Umbilical cord (tissue), 2 donors: Measurements from ENCODE around the gene TIMMDC1. TPM values are rescaled to one million over a fixed set of nuclear protein-coding genes. Genes with fewer than 3 reads are reported as not detected.

Experiments used
- DNase-seq: peaks from one replicate; pipeline ENCODE4 v3.0.0-alpha.2; 2015; ENCODE audit warnings: low spot score
- total RNA-seq: library from RNA; depleted of rRNA; stranded (reverse); fragments of >200 nt; gene quantifications from one replicate; pipeline ENCODE4 v1.2.3, GENCODE V29; 2014; ENCODE audit warnings: low replicate concordance; ENCODE audit not compliant: insufficient read depth

Gene TIMMDC1, protein sequence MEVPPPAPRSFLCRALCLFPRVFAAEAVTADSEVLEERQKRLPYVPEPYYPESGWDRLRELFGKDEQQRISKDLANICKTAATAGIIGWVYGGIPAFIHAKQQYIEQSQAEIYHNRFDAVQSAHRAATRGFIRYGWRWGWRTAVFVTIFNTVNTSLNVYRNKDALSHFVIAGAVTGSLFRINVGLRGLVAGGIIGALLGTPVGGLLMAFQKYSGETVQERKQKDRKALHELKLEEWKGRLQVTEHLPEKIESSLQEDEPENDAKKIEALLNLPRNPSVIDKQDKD
- total RNA-seq: 27.2 TPM

GRCh38 chr3:119498186-119499011, at the start of gene TIMMDC1:
Gene TIMMDC1 (plus strand): TSS chr3:119498547. CDS start chr3:119498734, 187 bp downstream.
- DNase-seq: peak; percentile 99

DNA sequence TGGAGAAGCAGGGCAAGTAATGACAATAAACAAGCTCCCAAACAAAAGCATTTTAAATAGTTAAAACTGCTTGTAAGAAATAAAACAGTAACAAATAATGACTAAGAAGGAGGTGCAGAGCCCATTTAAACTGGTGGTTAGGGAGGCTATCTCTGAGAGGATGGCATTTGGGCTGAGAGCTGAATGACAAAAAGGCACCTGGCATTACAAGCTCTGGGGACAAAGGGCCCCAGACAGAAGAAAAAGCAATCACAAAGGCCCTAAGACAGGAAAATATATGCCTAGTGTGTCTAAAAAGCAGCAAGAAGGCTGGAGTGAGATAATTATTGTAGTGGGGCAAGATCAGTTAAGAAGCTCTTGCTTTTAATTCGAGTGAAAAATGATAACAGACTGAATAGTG, 44.5 kb upstream of the TIMMDC1 start:
- DNase-seq: no peak

GRCh38 chr3:119456469-119456868, 41.9 kb upstream of the TIMMDC1 start:
- DNase-seq: no peak

DNA sequence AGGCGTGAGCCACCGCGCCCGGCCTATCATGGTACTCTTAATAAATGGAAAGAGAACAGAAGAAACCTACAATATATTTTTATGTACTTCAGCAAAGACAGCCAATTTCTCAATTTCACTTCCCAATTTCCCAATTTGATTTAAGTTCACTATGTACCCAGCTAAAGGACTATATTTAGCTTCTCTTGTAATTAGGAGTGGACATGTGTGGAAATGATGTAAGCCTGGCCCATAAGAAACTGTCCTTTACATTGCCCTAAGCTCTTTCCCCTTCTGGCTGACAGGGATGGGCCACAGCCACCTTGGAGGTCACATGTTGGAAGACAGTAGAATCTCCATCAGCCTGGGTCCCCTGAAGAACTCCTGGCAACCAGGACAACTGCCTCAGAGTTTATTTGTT, 41.1 kb upstream of the TIMMDC1 start:
- no peak for DNase-seq

GRCh38 chr3:119463171-119464169, 34.9 kb upstream of the TIMMDC1 start, which contains the start of gene TMEM39A:
Gene TMEM39A (minus strand): TSS chr3:119463615. CDS start chr3:119462074, 1,541 bp downstream.
- peak; percentile 100 for DNase-seq

GRCh38 chr3:119468041-119468440, 30.3 kb upstream of the TIMMDC1 start:
- DNase-seq: no peak

DNA sequence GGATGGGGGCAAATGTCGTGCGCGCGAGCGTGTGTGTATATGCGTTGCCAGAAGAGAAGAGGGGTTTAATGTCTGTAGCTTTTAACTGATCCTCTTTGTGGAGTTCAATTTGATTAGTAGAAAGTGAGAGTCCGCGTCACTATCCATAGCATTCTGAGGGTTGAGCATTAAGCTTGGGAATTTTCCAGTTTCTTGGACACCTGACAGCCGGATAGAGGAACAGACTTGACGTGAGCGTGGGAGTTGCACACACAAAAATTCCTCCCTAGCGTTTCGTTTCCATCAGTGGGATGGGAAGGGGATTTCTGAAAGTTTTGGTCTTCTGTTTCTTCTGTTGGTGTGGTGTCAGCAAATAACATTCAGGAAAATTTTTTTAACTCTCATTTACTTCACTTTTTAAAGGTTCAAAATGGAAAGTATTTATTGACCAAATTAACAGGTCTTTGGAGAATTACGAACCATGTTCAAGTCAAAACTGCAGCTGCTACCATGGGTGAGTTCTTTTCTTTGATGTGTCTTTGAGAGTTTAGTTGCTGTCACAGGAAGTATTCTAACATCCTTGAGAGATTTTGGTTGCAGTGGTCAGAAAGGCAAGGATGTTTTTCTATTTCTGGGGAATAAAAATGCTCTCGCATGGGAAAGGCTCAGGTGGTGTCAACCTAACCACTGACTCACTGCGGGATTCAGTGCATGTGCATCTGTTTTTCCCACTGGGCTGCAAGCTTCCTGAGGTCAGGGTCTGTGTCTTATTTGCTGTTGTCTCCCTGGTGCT, 28.7 kb upstream of the TIMMDC1 start:
- DNase-seq: peak; percentile 38

DNA sequence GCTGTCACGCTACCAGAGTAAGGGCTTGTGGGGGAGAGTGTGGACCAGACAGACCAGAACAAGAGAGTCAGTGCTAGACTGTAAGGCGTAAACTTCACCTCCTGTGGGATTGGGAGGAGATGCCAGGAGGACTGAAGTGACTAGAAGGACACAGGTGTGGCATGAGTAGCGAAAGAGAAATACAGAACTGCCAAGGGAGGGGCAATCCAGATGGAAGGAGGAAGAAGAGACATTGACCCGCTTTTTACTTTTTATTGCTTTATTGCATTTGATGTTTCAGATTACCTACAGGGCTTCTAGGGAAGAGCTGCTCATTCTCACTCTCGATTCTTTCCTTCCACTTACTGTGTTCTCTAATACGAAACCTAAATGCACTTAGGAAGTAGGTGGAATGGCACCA, 27.5 kb upstream of the TIMMDC1 start:
- DNase-seq: no peak

DNA sequence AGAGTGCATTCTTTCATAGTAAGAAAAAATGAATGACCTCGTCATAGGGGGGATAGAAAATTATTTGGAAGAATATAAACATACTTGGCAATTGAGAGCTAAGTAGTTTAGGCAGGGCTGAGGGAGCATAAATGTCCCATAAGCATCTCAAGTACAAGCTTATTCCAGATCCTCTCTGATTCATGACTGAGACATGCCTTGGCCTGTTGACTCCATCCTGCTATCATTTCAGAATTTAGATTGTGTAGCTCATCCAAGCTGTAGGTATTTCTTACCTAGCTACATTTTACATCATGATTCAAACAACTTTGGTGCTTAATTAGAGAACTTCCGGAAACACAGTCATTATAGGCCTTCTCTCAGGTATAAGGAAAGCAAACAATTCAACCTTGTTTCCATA, 17.3 kb upstream of the TIMMDC1 start:
- DNase-seq: peak; percentile 24

DNA sequence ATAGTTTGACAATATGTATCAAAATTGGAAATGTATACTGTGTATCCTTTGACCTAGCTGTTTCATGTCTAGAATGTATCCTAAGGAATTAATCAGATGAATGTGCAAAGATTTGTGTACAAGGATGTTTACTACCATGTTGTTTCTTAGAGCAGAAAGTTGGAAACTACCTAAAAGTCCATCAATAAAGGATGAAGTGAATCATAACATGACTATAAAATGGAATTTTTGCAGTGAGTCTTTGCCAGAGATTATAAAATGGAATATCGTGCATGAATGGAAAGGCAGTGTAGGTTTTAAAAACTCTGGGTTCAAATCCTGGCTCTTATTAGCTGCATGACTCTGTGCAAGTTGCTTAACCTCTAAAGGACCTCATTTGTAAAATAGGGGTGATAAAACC, 15.2 kb upstream of the TIMMDC1 start:
- DNase-seq: no peak

DNA sequence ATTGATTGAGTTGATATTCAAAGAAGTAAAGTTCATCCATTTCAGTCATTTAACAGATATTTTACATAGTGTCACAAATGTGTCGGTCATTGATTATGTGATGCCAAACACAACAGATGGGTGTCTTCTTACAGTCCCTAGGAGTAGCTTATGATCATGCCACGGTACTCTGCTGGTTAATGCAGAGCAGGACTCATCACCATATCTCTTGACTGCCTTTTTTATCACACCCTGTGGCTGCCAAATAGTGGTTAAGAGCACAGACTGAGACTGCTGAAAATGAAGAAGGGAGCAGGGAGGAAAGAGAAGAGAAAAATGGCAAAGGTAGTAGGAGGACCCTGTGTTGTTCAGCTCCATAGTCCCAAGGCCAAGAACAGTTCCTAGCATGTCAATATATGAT, 12.8 kb upstream of the TIMMDC1 start:
- no peak for DNase-seq

- DNase-seq: no peak
Observed at GRCh38 chr3:119490153-119490552, 8.2 kb upstream of the TIMMDC1 start.

DNA sequence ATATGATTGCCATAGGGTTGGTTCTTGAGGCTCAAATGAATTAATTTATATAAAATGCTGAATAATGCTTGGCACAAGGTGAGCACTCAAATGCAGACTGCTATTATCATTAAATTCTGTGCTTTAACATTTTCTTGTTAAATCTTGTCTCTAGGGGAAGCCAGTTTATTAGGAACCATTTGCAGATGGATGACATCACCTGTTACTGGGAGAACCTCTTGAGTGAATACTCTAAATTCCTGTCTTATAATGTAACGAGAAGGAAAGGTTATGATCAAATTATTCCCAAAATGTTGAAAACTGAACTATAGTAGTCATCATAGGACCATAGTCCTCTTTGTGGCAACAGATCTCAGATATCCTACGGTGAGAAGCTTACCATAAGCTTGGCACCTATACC, 6.2 kb upstream of the TIMMDC1 start:
- DNase-seq: no peak

- no peak for DNase-seq
Observed at GRCh38 chr3:119492810-119493209, 5.5 kb upstream of the TIMMDC1 start.

DNA sequence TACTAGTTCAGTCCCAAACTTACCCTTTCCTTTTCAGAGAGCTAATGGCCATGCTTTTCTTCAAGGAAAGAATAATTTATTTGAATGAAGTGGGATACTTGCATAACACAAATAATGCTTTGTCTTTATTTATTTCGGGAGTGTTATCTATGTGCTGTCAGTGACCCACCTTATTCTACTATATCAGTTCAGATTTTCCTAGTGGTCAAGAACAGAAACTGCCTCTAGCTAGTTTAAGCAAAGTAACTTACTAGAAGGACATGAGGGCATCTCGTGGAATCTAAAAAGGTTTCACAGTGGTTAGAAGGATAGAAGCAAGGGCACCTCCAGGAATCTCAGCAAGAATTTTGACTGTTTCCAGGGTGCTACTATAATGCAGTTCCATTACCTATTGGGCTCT, 3.8 kb upstream of the TIMMDC1 start:
- no peak for DNase-seq

DNA sequence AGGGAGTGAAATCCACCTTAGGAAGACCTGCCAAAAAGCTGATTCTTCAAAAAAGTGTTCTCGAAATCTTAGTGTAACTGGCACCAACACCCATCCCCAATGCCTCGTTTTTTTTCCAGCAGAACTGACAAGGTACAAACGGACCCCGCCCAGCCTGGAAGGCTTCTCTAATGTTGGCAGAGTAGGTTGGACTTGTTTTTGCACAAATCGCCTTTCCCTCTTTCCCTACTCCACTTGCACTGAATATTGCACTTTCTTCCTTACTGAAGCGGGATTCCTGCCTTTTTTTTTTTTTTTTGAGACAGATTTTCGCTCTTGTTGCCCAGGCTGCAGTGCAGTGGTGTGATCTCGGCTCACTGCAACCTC, 544 bp upstream of the TIMMDC1 start:
- peak; percentile 55 for DNase-seq

GRCh38 chr3:119500265-119500664, 1.9 kb downstream of the TIMMDC1 start:
- DNase-seq: no peak

DNA sequence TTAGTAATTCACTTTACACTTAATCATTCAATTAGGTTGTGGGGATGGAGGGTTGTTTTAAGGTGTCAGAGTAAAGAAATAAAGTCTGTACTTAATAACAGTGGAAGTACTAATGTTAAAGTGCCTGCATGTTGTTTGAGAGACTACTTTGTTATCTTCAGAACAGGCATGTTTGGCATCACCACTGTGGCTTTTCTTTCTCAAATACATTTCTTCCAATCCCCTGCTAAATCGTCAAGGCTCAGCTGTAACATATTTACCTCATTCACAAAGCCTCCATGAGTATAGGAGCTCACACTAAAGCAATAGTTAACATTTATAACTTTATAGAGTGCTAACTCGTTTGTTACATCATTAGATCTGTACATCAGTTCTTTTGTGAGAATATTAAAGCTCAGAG, 2.6 kb downstream of the TIMMDC1 start:
- DNase-seq: peak; percentile 35

DNA sequence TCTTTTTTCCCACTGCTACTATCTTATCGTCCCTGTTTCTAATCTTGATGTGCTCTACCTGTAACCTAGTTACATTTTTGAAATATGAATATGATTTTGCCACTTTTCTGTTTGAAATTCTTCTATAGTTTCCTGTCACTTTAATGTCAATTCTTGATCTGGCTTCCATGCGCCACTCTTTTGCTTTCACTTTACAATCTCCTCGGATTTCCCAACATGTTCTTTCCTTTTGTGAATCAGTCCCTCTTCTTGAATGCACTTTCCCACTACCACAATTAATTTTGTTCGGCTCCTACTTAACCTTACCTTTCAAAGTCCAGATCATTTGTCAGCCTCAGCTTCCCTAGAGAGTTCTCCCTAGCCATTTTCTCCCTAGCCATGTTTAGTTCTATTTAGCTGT, 8.3 kb downstream of the TIMMDC1 start:
- no peak for DNase-seq

GRCh38 chr3:119507404-119507803, 9.1 kb downstream of the TIMMDC1 start:
- no peak for DNase-seq
